ENCODE measurements around the gene SBNO1.

SBNO1 gene

GRCh38 chr12:123245678-123246077 is 119.0 kb downstream of the SBNO1 start:
- TF ChIP-seq ZFX (IDR thresholded peaks at IDR 0.05): no peak
- TF ChIP-seq CTCF (conservative IDR thresholded peaks at IDR 0.05): no peak
- H3K27ac ChIP-seq: no peak overlapping the region

- TF ChIP-seq ZFX (IDR thresholded peaks at IDR 0.05) (no peak), CTCF (conservative IDR thresholded peaks at IDR 0.05) (no peak)
- no peak overlapping the region for H3K27ac ChIP-seq
Measured at GRCh38 chr12:123243671-123244262, 120.9 kb downstream of the SBNO1 start.

DNA sequence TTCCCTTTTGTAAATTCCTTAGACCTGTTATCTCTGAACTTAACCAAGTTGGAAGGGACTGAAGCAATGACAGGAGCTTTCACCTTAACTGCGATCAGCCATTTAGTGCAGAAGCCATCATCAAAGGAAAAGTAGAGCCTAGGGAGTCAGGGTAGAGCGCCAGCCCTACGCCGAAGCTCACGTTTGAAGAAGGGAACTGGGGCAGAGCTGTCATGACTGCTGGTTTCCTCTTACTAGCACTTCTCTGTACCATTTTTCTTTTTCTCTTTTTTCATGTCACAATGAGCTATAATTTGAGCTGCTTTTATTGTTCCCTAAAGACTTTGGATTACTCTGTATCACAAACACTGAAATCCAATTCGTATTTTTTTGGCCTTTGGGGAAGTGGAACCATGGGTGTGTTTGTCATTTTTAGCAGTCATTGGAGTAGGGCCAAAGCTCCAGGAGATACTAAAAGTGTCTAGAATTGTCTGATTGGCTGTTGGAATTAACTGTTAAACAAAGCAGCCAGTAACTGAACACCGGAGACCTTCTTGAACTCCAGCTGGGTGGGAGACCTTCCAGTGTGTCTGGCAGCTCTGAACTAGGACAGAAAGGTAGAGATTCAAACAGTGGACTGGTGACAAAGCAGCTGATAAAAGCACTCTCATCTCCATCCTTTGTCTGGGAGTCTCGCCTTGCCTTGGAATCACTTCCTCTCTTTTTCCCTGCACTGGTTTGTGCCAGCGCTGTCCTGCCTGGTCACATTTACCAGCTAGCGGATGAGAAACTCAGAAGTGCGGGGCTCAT is 122.3 kb downstream of the SBNO1 start:
- TF ChIP-seq ZFX (IDR thresholded peaks at IDR 0.05): no peak
- no peak for TF ChIP-seq CTCF (conservative IDR thresholded peaks at IDR 0.05)
- H3K27ac ChIP-seq: no peak overlapping the region

Measured in C4-2B (cell line).